ENCODE data around the gene ZNF280A. TPM values are rescaled to one million over a fixed set of nuclear protein-coding genes. Genes with fewer than 3 reads are reported as not detected.

The ZNF280A gene
- total and polyA plus RNA-seq, 9 of the 15 experiments (the other 6 are each of a cell fraction or from before 2014, with no cell fraction given), result 19.0 to 40.8 (median 28.6) TPM

DNA sequence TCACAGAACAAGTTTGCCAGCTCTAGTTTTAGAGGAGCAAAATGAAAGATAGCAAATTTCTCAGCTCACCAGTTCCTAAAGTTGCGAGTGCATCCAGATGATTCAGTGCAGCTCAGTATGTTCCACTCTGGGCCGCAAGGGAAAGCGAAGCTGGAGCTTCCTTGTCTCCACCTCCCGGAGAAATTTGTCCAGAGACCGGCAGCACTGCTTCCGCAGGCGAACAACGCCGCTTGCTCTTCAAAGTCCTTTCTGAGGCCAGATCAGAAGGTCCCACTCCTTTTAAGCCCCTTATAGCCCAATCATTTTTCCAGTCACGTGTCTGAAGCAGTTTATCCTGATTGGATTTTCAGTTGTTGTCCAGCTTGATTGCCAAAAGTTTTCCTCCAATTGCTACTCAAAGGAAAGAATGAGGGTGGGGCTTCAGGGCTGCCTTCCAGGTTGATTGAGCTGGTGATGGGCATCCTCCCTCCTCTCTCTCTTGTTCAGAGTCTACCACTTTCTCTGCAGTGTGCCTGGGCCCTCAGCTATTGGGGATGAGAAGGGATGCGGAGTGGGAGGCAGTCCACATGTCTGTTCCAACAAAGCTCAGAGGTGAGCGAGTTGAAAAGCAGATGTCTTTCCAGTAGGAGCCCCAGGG is at the start of gene ZNF280A (continued):
- TF ChIP-seq, protein P1, sequence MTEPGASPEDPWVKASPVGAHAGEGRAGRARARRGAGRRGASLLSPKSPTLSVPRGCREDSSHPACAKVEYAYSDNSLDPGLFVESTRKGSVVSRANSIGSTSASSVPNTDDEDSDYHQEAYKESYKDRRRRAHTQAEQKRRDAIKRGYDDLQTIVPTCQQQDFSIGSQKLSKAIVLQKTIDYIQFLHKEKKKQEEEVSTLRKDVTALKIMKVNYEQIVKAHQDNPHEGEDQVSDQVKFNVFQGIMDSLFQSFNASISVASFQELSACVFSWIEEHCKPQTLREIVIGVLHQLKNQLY (CRISPR knock-in tag; conservative IDR thresholded peaks at IDR 0.05), result peak in 1 of 2 experiments; percentile 90; a peak in 1 of 4 replicates
- TF ChIP-seq, protein P2, sequence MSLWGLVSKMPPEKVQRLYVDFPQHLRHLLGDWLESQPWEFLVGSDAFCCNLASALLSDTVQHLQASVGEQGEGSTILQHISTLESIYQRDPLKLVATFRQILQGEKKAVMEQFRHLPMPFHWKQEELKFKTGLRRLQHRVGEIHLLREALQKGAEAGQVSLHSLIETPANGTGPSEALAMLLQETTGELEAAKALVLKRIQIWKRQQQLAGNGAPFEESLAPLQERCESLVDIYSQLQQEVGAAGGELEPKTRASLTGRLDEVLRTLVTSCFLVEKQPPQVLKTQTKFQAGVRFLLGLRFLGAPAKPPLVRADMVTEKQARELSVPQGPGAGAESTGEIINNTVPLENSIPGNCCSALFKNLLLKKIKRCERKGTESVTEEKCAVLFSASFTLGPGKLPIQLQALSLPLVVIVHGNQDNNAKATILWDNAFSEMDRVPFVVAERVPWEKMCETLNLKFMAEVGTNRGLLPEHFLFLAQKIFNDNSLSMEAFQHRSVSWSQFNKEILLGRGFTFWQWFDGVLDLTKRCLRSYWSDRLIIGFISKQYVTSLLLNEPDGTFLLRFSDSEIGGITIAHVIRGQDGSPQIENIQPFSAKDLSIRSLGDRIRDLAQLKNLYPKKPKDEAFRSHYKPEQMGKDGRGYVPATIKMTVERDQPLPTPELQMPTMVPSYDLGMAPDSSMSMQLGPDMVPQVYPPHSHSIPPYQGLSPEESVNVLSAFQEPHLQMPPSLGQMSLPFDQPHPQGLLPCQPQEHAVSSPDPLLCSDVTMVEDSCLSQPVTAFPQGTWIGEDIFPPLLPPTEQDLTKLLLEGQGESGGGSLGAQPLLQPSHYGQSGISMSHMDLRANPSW (CRISPR knock-in tag; IDR thresholded peaks at IDR 0.05), result peak; percentile 96

DNA sequence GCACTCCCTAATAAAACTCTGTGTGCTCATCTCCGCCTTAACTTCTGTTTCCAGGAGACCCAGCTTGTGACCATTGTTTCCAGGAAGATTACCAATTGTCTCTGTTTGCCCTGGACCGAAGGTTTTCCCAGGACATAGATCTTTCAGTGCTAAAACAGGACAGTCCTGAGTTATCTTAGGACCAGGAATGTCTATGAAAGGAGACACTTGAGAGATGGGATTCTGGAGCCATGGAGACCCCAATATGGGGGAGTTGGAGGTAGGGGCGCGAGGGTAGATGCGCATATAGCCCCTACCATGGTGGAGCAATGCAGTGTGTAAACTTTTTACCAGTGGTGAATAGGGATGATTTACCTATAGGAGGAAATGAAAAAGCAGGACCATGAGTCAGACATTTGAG is 49.1 kb upstream of the ZNF280A start:
- CTCF ChIA-PET (ENCODE audit: low intra/inter-chr PET ratio), result interaction anchor here (0.9 to 2.3 kb wide), 3 partner anchors 10 to 118 kb away, joined by 3 to 12 read pairs (median 5); partner anchors contain the start of gene PRAME
- POLR2A ChIA-PET, result interaction anchor here (0.6 to 8.0 kb wide), 9 partner anchors 9 to 682 kb away, joined by 3 to 64 read pairs (median 3); partner anchors contain the start of genes PRAME and ZNF280A
- FAIRE-seq (no peak), DNase-seq (ENCODE audit: extremely low read depth in 1 of 4, low spot score in 3 of 4) (no peak), ATAC-seq (no peak)
- no peaks in the 10 kb centered on the region for H3K4me1 ChIP-seq (replicated peaks in 1 of 2; ENCODE audit: control insufficient read depth in 2 of 2, insufficient read depth in 2 of 2, low read length in 2 of 2)
- H3K27ac ChIP-seq (ENCODE audit: extremely low read depth, low read depth, low read length), result no peak overlapping the region
- H3K9ac ChIP-seq (ENCODE audit: insufficient read depth in 1 of 2, low read depth in 2 of 2, low read length in 2 of 2), result no peak overlapping the region
- H3K4me3 ChIP-seq, result no peak overlapping the region
- H3K36me3 ChIP-seq (ENCODE audit: control insufficient read depth, insufficient read depth, low read length), result no peaks in the 10 kb centered on the region
- H4K20me1 ChIP-seq (replicated peaks; ENCODE audit: control insufficient read depth, insufficient read depth, low read length), result no peaks in the 10 kb centered on the region
- no peaks in the 10 kb centered on the region for H3K79me2 ChIP-seq (ENCODE audit: control insufficient read depth, insufficient read depth, low read length)
- WGBS (ENCODE audit: insufficient coverage, low coverage, missing lambda C conversion rate), result under 1% methylated on average over 5 of the region's 5 CpGs
- in situ Hi-C loops (cut with MboI), result loop anchor here (5.0 kb wide), 1 partner anchor 97 kb away; no protein-coding TSS in a partner anchor
- no peaks in the 10 kb centered on the region for H3K9me1 ChIP-seq (ENCODE audit: control insufficient read depth, insufficient read depth, low read length)
- intact Hi-C loops (cut with micrococcal nuclease), result no loop called here
- H3K4me2 ChIP-seq (ENCODE audit: insufficient read depth, low read length), result no peak overlapping the region
- peaks cover 73 to 76% of the 10 kb centered on the region in 2 experiments for H3K27me3 ChIP-seq (ENCODE audit: control insufficient read depth in 2 of 2, insufficient read depth in 2 of 2, low read length in 2 of 2)
- no TSS peak for BruUV-seq (replicated peaks)
- H3K9me3 ChIP-seq (replicated peaks; ENCODE audit: control insufficient read depth, insufficient read depth, low read depth, low read length), result peaks cover 5% of the 10 kb centered on the region; the same call in 1 of the 2 replicates
- H2AFZ ChIP-seq (ENCODE audit: low read depth, low read length), result no peak overlapping the region
- no peak for TF ChIP-seq ZFPM2 (CRISPR knock-in tag; IDR thresholded peaks at IDR 0.05)
- 0 out of 2 replicates have a peak, but pooled peaks have one; percentile 49 for TF ChIP-seq SREBF2 (CRISPR knock-in tag; IDR thresholded peaks at IDR 0.05)
- TF ChIP-seq, protein P3, sequence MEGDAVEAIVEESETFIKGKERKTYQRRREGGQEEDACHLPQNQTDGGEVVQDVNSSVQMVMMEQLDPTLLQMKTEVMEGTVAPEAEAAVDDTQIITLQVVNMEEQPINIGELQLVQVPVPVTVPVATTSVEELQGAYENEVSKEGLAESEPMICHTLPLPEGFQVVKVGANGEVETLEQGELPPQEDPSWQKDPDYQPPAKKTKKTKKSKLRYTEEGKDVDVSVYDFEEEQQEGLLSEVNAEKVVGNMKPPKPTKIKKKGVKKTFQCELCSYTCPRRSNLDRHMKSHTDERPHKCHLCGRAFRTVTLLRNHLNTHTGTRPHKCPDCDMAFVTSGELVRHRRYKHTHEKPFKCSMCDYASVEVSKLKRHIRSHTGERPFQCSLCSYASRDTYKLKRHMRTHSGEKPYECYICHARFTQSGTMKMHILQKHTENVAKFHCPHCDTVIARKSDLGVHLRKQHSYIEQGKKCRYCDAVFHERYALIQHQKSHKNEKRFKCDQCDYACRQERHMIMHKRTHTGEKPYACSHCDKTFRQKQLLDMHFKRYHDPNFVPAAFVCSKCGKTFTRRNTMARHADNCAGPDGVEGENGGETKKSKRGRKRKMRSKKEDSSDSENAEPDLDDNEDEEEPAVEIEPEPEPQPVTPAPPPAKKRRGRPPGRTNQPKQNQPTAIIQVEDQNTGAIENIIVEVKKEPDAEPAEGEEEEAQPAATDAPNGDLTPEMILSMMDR (IDR thresholded peaks at IDR 0.05 in 2 of 3, conservative IDR thresholded peaks at IDR 0.05 in 1 of 3; ENCODE audit: insufficient read depth in 2 of 3, low read depth in 1 of 3, low read length in 3 of 3), result no peak
- TF ChIP-seq NR1H2 (CRISPR knock-in tag; IDR thresholded peaks at IDR 0.05), result 0 out of 2 replicates have a peak, but pooled peaks have one; percentile 79
- 0 out of 2 replicates have a peak, but pooled peaks have one; percentile 20 for TF ChIP-seq IRF2 (CRISPR knock-in tag; IDR thresholded peaks at IDR 0.05)
- TF ChIP-seq KLF6 (CRISPR knock-in tag; IDR thresholded peaks at IDR 0.05; ENCODE audit: borderline replicate concordance), result no peak
- TF ChIP-seq SOX6 (IDR thresholded peaks at IDR 0.05), result no peak
- TF ChIP-seq, protein P4, sequence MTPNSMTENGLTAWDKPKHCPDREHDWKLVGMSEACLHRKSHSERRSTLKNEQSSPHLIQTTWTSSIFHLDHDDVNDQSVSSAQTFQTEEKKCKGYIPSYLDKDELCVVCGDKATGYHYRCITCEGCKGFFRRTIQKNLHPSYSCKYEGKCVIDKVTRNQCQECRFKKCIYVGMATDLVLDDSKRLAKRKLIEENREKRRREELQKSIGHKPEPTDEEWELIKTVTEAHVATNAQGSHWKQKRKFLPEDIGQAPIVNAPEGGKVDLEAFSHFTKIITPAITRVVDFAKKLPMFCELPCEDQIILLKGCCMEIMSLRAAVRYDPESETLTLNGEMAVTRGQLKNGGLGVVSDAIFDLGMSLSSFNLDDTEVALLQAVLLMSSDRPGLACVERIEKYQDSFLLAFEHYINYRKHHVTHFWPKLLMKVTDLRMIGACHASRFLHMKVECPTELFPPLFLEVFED (CRISPR knock-in tag; conservative IDR thresholded peaks at IDR 0.05), result no peak

Data from K562 (cell line).